GM18861 (cell line): ENCODE results near the gene RASL12.
"Not testable (repeated sequence)": the region's sequence is repeated elsewhere in the genome, so short reads cannot be mapped to it uniquely, and the experiment has no call there.

Experiments used
- ATAC-seq: cut with Tn5 transposase; IDR thresholded peaks from one replicate; pipeline ENCODE4 v1.9.1; 2021; ENCODE audit not compliant: unreplicated experiment

Gene RASL12, protein sequence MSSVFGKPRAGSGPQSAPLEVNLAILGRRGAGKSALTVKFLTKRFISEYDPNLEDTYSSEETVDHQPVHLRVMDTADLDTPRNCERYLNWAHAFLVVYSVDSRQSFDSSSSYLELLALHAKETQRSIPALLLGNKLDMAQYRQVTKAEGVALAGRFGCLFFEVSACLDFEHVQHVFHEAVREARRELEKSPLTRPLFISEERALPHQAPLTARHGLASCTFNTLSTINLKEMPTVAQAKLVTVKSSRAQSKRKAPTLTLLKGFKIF

DNA sequence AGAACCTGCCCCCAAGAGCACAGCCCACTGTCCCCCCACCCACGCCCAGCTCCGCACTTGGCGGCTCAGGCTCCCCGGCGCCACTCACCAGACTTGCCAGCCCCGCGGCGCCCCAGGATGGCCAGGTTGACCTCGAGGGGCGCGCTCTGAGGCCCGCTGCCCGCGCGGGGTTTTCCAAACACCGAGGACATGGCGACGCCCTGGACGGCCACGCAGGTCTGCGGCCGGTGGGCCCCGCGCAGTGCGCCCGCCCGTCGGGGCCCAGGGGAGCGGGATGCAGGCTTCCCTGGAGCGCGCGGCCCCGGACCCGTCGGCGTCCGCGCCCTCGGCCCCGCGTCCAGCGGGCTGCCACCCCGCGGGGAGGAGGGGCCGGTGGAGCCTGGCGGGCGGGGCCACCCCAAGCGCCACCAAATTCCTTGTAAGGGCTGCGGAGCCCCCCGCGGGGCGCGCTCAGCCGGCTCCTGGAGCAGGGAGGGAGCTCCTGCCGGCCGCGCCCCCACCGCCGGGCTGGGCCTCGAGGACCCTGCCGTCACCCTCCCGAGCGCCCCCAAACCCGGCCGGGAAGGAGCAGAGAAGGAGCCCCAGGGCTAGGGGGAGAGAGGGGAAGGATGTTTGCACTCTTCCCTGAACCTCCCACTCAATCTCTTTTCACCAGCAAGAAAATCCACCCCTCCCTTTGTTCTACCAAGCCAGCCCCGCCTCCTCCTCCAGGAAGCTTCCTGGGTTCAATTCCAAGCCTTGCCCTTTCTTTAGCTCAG, at the start of gene RASL12:
Gene RASL12 (minus strand): TSS at position 347 of the 758 bp plus-strand sequence. CDS start 156 bp downstream, at position 191.
- ATAC-seq = no peak

DNA sequence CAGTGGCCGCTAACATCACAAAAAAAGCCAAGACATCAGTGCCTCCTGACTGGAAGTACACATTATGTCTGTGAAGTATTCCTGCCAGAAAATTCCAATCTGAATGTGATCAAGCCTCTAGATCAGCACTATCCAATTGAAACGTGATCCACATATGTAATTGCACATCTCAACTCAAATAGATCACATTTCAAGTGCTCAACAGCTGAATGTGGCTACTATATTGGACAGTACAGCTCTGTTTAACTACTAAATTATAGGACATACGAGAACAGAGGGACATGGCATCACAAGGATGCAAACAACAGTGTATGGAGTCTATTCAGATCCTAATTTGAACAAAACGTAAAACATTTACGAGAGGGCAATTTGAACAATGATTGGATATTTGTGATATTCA, 47.8 kb upstream of the RASL12 start:
- no peak for ATAC-seq

DNA sequence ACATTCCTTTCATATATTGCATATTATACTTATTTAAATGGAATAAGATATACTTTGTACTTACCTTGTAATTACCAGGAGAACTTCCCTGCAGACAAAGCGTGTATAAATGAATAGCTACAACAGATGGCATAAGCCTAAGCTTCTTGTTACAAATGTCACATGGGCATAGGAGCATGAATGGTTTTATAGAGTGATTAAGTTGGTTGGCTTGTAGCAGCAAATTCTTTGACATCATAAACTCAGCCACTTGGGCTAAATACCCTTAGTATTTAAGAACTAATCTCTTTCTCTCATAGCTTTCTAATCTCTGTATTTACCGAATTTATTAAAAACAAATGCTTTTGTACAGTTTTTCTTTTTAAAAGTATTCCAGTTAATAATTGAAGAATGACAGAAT, 47.3 kb upstream of the RASL12 start, which contains the start of gene UBAP1L:
Gene UBAP1L (minus strand): TSS at position 115 of the 400 bp plus-strand sequence. CDS start 8,985 bp downstream, outside the sequence.
- no peak for ATAC-seq

DNA sequence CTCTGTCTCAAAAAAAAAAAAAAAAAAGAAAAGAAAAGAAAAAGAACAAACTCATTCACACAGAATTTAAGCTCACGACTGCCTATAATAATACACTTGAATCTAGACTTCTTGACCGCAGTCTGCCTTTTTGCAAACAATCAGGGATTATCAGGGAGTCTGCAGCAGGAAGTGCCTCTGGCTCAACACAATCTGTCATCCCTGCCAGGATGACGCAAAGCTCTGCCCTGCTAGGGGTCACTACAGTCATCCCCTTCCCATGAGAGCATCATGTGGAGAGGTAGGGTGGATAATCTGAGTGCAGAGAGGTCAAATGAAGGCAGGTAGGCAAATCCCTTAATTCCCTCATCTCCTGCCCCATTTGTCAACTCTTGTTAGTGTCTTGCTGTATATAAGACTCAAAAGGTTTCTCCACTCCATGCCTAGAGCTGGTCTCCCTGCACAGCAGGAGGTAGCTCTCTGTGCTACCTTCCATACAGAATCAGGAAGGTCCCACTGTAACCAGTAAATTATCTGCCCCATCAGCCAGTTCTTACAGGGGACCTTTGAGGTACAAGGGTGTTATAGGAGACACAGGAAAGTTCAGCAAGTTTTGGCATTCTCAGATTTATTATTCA, 43.0 kb upstream of the RASL12 start:
- ATAC-seq = no peak

DNA sequence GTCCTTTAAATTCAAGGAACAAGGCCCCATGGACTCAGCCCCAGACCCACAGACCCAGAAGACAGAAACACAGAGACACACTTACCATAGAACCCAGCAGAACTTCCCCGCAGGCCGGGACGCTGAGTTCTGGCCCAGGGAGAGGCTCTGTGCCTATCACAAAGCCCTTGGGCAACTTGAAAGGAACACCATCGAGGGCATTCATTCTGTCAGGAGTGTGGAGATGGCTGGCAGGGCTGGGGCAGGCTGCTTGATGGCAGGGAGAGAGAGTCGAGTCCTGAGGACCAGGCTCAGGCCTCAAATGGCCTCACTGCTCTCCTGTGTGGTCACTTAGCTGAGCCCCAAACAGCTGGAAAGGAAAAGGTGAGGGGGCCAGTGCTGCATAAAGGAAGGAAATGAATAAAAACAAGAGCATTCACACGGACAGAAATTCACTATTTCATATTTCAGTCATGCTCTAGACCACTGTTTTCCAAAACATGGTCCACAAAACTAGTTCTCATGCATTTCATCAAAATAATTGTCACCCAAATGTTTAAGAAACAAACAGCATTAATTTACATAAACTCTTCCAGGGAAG, 38.3 kb upstream of the RASL12 start:
- ATAC-seq = no peak

DNA sequence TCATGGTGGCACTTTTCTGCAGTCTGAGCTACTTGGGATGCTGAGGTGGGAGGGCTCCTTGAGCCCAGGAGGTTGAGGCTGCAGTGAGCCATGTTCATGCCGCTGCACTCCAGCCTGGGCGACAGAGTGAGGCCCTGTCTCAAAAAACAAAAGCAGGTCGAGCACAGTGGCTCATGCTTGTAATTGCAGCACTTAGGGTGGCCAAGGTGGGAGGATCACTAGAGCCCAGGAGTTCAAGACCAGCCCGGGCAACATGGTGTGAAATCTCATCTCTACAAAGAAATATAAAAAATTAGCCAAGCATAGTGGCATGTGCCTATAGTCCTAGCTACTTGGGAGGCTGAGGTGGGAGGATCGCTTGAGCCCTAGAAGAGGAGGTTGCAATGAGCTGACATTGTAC, 37.2 kb upstream of the RASL12 start:
- no peak for ATAC-seq

DNA sequence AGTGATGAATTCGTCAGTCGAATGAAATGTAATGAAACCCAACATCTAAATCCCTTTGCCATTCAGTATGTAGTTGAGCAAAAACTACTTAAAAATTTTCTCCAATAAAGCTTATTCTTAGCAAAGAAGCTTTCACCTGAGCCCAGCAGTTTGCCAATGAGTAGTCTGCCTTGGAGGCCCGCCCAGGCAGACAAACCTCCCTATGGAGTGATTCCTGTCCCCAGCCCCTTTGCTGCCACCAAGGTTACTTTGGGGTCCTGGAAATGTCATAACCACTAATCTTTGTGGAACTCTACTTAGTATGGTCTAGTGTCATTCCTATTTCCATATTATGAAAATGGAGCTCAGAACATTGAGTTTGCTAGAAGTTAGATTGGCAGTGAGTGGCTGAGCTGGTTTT, 35.1 kb upstream of the RASL12 start:
- no peak for ATAC-seq

DNA sequence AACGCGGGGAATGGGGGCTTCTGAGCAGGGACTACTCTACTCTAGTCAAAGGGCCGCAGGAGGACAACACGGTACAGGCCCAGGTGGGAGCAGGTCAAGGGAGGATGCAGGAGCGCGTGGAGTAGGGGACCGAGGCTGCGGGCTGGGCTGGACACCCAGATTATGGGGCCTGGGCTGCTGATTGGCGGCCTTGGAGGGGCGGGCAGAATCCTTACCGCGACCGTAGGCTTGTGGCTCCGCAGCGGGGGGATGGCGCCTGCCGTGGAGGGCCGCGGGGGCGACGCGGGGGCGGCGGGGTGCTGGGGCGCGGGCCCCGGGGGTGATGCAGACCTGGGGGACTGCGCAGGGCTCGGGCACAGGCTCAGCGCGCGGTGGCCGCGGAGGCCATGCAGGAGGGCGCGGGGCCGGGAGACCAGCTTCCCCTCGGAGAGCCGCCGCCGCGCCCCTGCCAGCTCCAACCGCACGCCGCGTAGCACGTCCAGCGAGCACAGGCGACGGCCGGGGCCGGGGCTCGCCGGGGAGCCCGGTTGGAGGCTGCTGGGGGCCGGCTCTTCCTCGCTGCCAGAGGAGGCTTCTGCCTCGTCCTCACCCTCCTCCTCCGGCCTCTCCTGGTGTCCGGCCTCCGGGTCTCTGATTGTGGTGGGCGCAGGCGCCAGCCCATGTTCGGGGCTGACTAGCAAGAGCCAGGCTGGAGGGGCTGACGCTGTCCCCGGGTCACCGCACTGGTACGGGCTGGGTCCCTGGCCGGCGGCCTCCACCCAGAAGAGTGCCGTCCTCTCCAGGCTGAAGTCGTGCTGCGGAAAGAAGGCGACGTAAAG, 34.3 kb upstream of the RASL12 start:
- ATAC-seq = no peak

DNA sequence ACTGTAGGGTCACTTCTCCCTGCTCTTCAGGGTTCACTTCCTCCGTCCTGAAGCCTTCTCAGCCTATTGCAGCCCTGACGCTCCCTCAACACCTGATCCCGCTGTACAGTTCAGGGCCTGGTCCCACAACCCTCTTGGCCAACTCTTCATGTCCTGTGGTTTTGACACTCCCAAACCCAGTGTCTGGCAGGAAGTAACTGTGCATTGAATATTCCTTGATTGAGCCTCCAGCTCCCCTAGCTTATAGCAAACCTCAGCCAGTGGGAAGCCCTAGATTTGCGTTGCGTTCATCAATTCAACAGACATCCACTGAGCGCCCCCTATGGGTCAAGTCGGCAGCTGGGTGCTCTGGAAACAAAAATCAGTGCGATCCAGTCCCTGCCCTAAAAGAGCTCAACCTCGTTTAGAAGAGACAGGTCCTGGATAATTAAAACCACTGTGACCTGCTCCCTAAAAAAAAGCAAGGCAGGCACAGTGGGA, 33.7 kb upstream of the RASL12 start:
- no peak for ATAC-seq

DNA sequence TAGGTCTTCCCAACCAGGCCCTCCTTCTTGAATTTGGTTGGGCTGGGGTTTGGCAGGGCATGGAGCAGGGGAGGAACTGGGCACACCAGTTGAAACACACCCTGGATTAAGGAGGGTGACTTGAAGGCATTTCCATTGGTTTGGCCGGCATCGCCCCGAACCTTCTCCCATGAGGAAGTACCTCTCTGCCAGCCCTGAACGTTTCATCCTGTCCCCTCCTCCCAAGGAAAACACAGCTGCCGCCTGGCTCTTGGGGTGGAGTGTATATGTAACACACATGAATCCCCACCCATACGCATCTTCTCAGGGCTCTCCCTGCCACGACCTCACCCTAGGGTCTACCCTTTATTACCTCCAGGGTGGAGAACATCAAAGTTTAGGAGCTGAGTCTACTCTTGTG, 32.7 kb upstream of the RASL12 start:
- ATAC-seq = no peak

DNA sequence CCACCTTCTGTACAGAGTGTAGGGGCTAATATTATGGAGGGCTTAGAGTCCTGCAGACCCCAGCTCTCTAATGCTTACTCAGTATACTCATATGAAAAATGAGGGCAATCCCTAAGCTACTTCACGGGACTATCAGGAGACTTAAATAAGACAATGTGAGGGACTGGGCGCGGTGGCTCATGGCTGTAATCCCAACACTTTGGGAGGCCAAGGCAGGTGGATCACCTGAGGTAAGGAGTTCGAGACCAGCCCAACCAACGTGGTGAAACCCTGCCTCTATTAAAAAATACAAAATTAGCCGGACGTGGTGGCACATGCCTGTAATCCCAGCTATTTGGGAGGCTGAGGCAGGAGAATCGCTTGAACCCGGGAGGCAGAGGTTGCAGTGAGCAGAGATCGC, 32.0 kb upstream of the RASL12 start:
- not testable (repeated sequence) for ATAC-seq

DNA sequence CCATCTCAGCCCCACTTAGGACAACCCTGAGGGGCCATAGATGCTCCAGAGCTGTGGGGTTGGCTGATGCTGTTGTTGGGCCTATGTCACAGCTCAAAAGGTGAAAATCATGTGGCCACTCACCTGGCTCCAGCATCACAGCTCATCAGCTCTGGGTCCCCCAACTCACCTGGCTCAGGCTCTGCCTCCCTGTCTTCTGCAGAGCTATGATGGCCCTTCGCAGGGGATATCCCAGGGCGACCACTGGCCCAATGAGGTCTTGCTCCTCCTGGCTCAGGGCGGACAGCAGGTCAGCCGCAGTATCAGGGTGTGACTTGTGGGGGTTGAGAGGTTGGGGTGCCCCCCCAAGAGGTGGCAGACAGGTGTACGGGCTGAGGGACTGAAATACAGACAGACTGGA, 31.5 kb upstream of the RASL12 start:
- ATAC-seq = no peak

DNA sequence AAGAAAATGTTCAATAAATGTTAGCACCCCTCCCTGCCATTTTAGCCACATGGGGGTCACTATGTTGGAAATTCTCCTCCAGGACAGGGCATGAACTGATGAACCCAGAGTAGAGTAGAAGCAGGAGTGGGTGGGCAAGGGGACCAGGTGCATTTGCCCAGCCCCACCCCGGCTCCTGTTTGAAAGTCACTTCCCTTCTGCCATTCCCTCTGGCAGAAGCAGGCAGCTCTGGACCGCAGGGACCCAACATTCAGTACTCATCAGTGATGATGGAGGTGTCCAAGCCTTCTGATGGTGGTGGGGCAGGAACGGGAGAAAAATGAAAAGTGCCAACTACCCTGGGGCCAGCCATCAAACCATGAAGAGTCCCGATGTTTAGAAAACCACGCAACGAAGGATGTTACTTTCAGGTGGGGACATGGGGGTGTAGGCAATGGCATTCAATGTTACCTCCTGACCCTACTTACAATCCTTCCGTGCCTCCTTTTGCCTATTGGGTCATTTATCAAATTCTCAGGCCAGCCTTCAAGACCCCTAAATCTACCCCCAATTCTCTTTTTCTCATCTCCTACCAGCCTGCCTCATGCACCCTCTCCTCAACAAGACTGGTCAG, 30.0 kb upstream of the RASL12 start:
- ATAC-seq = no peak

DNA sequence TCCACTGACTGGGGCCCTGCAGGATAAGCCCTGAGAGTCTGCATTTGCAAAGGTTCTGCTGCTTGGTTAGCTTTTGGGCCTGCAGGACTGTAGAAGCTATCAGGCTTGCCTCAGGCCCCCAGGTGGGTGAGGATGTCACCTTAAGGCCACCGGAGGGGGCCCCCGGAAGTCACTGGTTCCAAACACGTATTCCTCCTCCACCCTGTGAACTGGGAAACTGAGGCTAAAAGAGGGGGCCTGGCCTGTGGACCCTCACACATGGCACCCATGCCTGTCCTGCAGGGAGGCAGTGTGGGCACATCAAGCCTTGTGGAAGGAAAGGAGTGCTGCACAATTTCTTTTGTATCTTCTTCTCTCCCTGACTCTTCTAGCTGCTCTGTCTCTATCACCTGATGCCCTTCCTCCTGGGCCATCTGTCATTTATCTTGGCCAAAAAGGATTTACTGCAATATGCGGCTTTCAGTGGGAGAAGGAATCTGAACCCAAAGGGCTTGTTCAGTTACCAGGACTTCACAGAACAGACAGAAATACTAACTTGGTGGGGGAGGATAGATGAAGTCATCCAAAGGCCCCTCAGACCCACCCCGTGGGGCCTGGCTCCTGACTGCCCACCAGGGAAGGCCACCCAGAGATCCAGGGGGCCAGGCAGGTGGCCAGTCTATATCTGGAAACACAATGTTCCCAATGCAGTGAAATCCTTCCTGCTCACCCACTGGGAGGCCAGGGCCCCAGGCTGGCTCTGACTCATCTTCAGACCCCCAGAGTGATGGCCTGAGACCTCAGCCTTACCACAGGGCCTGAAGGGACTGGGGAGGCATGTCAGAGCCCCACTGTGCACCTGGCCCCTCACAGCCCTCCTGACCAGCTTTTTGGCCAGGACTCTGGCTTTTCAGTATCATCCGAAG, 28.9 kb upstream of the RASL12 start:
- no peak for ATAC-seq

DNA sequence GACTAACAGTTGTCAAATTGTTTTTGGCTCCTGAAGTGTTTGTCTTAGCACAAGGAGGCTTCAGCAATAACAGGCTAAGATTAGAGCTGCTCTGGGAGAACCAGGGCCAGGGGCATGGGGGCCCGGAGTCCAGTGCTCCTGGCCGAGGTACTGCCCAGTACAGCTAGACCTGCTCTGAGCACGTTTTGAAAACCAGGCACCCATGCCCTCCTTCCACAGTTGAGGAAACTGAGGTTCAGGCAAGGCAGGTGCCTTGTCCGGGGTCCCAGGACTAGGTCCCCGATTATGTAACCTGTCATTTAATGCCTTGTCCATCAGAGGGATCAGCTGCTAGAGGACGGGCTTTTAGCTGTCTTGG, 27.9 kb upstream of the RASL12 start:
- no peak for ATAC-seq

DNA sequence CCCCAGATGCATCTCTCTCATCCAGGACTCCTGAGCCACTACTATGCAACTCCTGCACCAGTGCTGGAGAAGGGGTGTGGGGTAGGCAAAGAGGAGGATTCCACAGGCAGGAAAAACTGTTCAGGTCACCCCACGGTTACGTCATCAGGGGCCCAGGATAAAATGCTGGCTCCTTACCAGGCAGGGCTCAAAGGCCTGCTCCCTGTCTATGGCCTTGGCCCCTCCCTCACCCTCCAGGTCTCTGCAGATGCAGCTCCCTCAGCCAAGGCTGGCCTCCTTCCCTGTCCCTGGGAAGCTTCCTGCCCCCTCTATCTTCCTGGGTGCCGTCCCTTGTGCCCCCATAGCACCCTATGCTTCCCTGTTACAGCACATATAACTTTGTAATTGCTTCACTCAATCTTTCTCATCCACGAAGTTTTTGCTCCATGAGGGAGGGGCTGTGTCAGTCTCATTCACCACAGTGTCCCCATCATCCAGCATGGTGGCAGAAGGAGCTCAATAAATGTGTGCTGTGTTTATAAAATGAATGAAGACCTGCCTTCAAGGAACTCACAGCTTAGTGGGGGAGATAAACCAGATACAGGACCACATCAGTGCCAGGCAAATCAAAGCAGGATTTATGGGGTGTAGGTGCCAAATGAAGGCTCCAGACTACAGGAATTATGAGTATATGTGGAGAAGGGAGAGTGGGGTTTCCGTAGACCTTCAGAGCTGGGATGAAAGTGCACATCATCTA, 27.4 kb upstream of the RASL12 start:
- ATAC-seq = no peak

DNA sequence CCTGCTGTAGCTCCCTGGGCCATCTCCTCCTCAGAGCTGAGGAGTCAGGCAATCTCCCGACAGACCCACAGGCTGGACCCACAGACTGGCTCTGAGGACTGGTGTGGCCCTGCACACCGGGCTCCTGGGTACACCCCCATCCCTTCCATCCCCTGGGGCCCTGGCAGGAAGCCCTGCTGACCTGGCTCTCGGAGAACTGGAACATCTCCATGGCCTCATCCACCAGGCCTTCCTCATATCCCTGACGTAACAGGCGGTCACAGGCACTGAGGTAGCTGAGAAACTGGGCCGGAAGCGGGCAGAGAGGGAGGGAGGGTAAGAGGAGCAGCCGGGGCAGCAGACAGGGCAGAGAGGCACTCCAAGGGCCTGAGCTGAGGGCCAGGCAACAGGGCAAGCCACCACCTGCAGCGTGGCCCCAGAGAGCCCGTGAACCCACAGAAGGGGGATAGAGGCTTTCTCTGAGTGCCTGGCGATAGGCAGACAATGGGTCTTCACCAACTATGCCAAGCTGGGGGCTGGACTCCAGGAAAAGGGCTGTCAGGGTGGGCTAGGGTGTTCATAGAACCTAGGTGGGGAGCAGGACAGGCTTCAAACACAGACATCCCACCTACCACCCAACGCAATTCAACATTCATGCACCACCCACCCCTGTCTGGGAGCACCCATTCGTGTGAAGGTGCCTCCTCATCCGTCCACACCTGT, 26.7 kb upstream of the RASL12 start:
- ATAC-seq = no peak

DNA sequence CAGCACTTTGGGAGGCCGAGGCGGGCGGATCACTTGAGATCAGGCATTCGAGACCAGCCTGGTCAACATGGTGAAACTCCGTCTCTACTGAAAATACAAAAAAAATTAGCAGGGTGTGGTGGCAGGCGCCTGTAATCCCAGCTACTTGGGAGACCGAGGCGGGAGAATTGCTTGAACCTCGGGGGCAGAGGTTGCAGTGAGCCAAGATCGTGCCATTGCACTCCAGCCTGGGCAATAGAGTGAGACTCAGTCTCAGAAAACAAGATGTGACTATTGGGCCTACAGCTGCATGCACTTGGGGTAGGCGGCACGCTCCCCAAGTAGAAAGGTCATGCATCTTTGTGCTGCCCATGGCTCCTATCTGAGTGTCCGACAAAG, 26.0 kb upstream of the RASL12 start:
- not testable (repeated sequence) for ATAC-seq
